Common myeloid progenitor, CD34-positive (primary cell): Measurements from ENCODE around the gene HADHA.

Experiments used
- CTCF ChIA-PET: fragments of 350-600 bp; sonication (Branson Sonifier 250); formaldehyde crosslinking; loops from one replicate; lab custom pipeline; 2021; ENCODE audit warnings: antibody characterized with exemption; lab: Charles Lee
- POLR2A ChIA-PET: fragments of 350-600 bp; sonication (Branson Sonifier 250); formaldehyde crosslinking; loops from one replicate; lab custom pipeline; 2021; ENCODE audit warnings: antibody characterized with exemption; lab: Charles Lee
- DNase-seq, 3 donors: peaks; one replicate each; pipeline versions ENCODE4 v3.0.0 to v3.0.0-alpha.2; 2013
- H3K27ac ChIP-seq, 2 experiments: 1 replicate in 1 of 2; 2 replicates in 1 of 2; pipeline ENCODE4 v1.7.0; 2013; ENCODE audit warnings: inconsistent platforms in 2 of 2, low read length in 2 of 2, mild to moderate bottlenecking in 2 of 2, low read depth in 1 of 2, moderate library complexity in 1 of 2; ENCODE audit not compliant: severe bottlenecking in 2 of 2, insufficient read depth in 1 of 2, poor library complexity in 1 of 2
- H3K27me3 ChIP-seq, 5 experiments: replicated peaks in 2 of 5; 1 replicate in 3 of 5; 2 replicates in 2 of 5; pipeline versions ENCODE4 v1.6.1 to v1.7.0; 2013; ENCODE audit warnings: low read length in 4 of 5, mild to moderate bottlenecking in 2 of 5, moderate library complexity in 2 of 5, inconsistent platforms in 1 of 5; ENCODE audit not compliant: insufficient read depth in 5 of 5, control insufficient read depth in 4 of 5
- H3K36me3 ChIP-seq, 4 experiments: 1 replicate in 2 of 4; 2 replicates in 2 of 4; pipeline versions ENCODE4 v1.6.1 to v1.7.0; 2013; ENCODE audit warnings: low read length in 3 of 4, control low read depth in 1 of 4, mild to moderate bottlenecking in 1 of 4; ENCODE audit not compliant: control insufficient read depth in 4 of 4, insufficient read depth in 4 of 4
- H3K4me1 ChIP-seq, 4 experiments: 1 replicate in 3 of 4; 2 replicates in 1 of 4; pipeline versions ENCODE4 v1.6.1 to v1.7.1; 2013; ENCODE audit warnings: low read length in 3 of 4, mild to moderate bottlenecking in 3 of 4, control low read depth in 1 of 4, inconsistent platforms in 1 of 4, moderate library complexity in 1 of 4; ENCODE audit not compliant: control insufficient read depth in 4 of 4, insufficient read depth in 4 of 4; ENCODE audit errors: control extremely low read depth in 1 of 4
- H3K4me3 ChIP-seq, 7 experiments: 1 replicate in 4 of 7; 2 replicates in 3 of 7; pipeline versions ENCODE4 v1.5.1 to v1.7.0; 2013; ENCODE audit warnings: mild to moderate bottlenecking in 7 of 7, low read length in 6 of 7, moderate library complexity in 6 of 7, inconsistent platforms in 2 of 7, low read depth in 2 of 7, control low read depth in 1 of 7; ENCODE audit not compliant: insufficient read depth in 4 of 7, control insufficient read depth in 1 of 7; ENCODE audit errors: extremely low read depth in 1 of 7
- H3K9me3 ChIP-seq, 5 experiments: 1 replicate in 4 of 5; 2 replicates in 1 of 5; pipeline versions ENCODE4 v1.6.1 to v1.7.1; 2013; ENCODE audit warnings: low read length in 4 of 5, mild to moderate bottlenecking in 2 of 5, inconsistent platforms in 1 of 5, low read depth in 1 of 5, moderate library complexity in 1 of 5; ENCODE audit not compliant: control insufficient read depth in 4 of 5, insufficient read depth in 2 of 5; ENCODE audit errors: control extremely low read depth in 1 of 5
- WGBS: methylation state at CpG from one replicate; pipeline ENCODE4 v1.1.5; 2013; ENCODE audit not compliant: insufficient coverage; 5-methylcytosine and 5-hydroxymethylcytosine counted together

The HADHA gene

GRCh38 chr2:26184121-26184520 is 60.3 kb downstream of the HADHA start:
- no peak overlapping the region for H3K27ac ChIP-seq
- H3K4me3 ChIP-seq: peak overlapping the region in 4 of 7 experiments; percentile 47 to 72 (median 64)
- H3K36me3 ChIP-seq: no peaks in the 10 kb centered on the region
- no peaks in the 10 kb centered on the region for H3K9me3 ChIP-seq
- DNase-seq: no peak
- peaks cover 0 to 29% (median 12%) of the 10 kb centered on the region in 5 experiments for H3K27me3 ChIP-seq
- ChIA-PET CTCF (interaction anchor here (1.0 to 2.6 kb wide), 9 partner anchors 9 to 576 kb away, joined by 3 to 23 read pairs (median 4); no protein-coding TSS in a partner anchor), POLR2A (no interaction called here)
- H3K4me1 ChIP-seq: peaks cover 0 to 20% (median 16%) of the 10 kb centered on the region in 4 experiments
- 81% methylated on average over 24 of the region's 34 CpGs for WGBS

GRCh38 chr2:26182887-26183630 is 61.4 kb downstream of the HADHA start:
- Histone ChIP-seq H3K36me3 (no peaks in the 10 kb centered on the region), H3K9me3 (no peaks in the 10 kb centered on the region), H3K4me3 (no peak overlapping the region), H3K27ac (no peak overlapping the region), H3K27me3 (peaks cover 0 to 32% (median 14%) of the 10 kb centered on the region in 5 experiments), H3K4me1 (peaks cover 0 to 26% (median 21%) of the 10 kb centered on the region in 4 experiments)
- ChIA-PET POLR2A (no interaction called here), CTCF (interaction anchor here (1.6 to 2.6 kb wide), 4 partner anchors 8 to 575 kb away, joined by 3 to 23 read pairs (median 5); no protein-coding TSS in a partner anchor)
- WGBS: 97% methylated on average over 9 of the region's 11 CpGs
- DNase-seq: no peak

- WGBS: 98% methylated on average over 3 of the region's 5 CpGs
- POLR2A ChIA-PET: no interaction called here
Observed at GRCh38 chr2:26182441-26182840, 62.0 kb downstream of the HADHA start.

GRCh38 chr2:26179446-26179913 is 65.0 kb downstream of the HADHA start:
- POLR2A ChIA-PET: no interaction called here

More at GRCh38 chr2:26182441-26182840, 62.0 kb downstream of the HADHA start:
- Histone ChIP-seq H3K9me3 (no peaks in the 10 kb centered on the region), H3K4me3 (no peak overlapping the region), H3K27ac (no peak overlapping the region), H3K27me3 (peaks cover 0 to 34% (median 14%) of the 10 kb centered on the region in 5 experiments), H3K36me3 (no peaks in the 10 kb centered on the region), H3K4me1 (peaks cover 0 to 26% (median 21%) of the 10 kb centered on the region in 4 experiments)
- DNase-seq: no peak
- CTCF ChIA-PET: interaction anchor here (1.0 kb wide), 1 partner anchor 10 kb away, joined by 3 read pairs; no protein-coding TSS in a partner anchor

GRCh38 chr2:26178746-26179436 is 65.5 kb downstream of the HADHA start:
- WGBS: 1% methylated on average over 30 of the region's 48 CpGs
- peaks cover 0 to 16% (median 11%) of the 10 kb centered on the region in 4 experiments for H3K4me1 ChIP-seq
- DNase-seq: peak in 2 of 3 donors; percentile 16 to 41
- no peak overlapping the region for H3K27ac ChIP-seq
- no peaks in the 10 kb centered on the region for H3K9me3 ChIP-seq
- CTCF ChIA-PET: no interaction called here
- POLR2A ChIA-PET: interaction anchor here (0.5 to 0.6 kb wide), 2 partner anchors 176 to 792 kb away, joined by 3 read pairs; no protein-coding TSS in a partner anchor
- H3K36me3 ChIP-seq: no peaks in the 10 kb centered on the region
- H3K4me3 ChIP-seq: peak overlapping the region; percentile 2 to 76 (median 61)
- peaks cover 0 to 53% (median 25%) of the 10 kb centered on the region in 5 experiments for H3K27me3 ChIP-seq

More at GRCh38 chr2:26179446-26179913, 65.0 kb downstream of the HADHA start:
- H3K4me1 ChIP-seq: peaks cover 0 to 19% (median 14%) of the 10 kb centered on the region in 4 experiments
- WGBS: 0% methylated on average over 2 of the region's 12 CpGs
- H3K27me3 ChIP-seq: peaks cover 0 to 47% (median 20%) of the 10 kb centered on the region in 5 experiments
- no peak for DNase-seq
- no peak overlapping the region for H3K27ac ChIP-seq
- no peaks in the 10 kb centered on the region for H3K9me3 ChIP-seq
- peak overlapping the region in 5 of 7 experiments; percentile 40 to 76 (median 61) for H3K4me3 ChIP-seq
- H3K36me3 ChIP-seq: no peaks in the 10 kb centered on the region
- CTCF ChIA-PET: no interaction called here

- POLR2A ChIA-PET: interaction anchor here (0.5 to 0.6 kb wide), 2 partner anchors 177 to 791 kb away, joined by 3 read pairs; no protein-coding TSS in a partner anchor
- peak overlapping the region in 2 of 7 experiments; percentile 61 to 76 for H3K4me3 ChIP-seq
- H3K9me3 ChIP-seq: no peaks in the 10 kb centered on the region
Observed at GRCh38 chr2:26178246-26178645, 66.2 kb downstream of the HADHA start.

More at GRCh38 chr2:26178246-26178645, 66.2 kb downstream of the HADHA start:
- CTCF ChIA-PET: interaction anchor here (0.5 to 0.9 kb wide), 2 partner anchors 9 to 173 kb away, joined by 3 read pairs; no protein-coding TSS in a partner anchor
- peaks cover 0 to 60% (median 25%) of the 10 kb centered on the region in 5 experiments for H3K27me3 ChIP-seq
- WGBS: no CpG with 5 or more reads among the region's 3 CpGs
- peaks cover 0 to 22% (median 13%) of the 10 kb centered on the region in 4 experiments for H3K4me1 ChIP-seq
- DNase-seq: no peak
- no peak overlapping the region for H3K27ac ChIP-seq
- H3K36me3 ChIP-seq: no peaks in the 10 kb centered on the region
